ENCODE measurements around the gene UTP18.

UTP18 gene

GRCh38 chr17:51341457-51341856, 81.1 kb downstream of the UTP18 start:
- no peak for TF ChIP-seq CTCF (IDR thresholded peaks at IDR 0.05; ENCODE audit: extremely low read depth, missing control alignments)
- DNase-seq (ENCODE audit: low spot score) = no peak

DNA sequence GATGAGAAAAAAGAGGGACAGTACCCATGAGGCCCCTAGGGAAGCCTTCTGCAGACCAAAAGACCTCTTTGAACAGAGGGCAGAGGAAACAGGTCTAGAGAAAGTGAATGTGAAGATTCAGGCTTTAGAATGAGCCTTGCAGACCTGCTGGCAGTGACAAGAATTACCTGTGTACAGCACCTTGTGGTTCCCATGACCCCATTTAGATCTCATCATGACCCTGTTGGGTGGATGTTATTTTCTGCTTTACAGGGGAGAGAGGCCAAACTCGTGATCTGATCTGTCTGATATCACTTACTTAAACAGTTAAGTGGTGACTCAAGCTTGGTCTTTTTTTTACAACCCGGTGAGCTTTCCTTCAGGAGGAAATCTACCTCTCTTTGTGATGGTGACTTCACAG, 81.9 kb downstream of the UTP18 start:
- DNase-seq (ENCODE audit: low spot score) = no peak
- no peak for TF ChIP-seq CTCF (IDR thresholded peaks at IDR 0.05; ENCODE audit: extremely low read depth, missing control alignments)

DNA sequence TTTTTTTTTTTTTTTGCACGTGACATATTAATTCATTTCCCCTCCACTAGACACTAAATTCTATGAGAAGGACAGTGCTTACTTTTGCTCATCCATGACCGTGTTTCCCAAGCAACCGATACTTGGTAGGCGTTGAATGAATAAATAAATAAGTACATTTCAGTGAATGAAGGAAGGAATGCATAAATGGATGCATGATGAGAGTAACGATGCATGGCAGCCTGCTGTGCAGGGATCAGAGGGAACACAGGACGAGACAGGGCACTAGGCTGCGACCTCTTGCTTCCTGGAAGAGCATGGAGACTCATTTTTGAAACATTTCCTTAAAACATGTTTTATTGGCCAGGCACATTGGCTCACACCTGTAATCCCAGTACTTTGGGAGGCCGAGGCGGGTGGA, 84.2 kb downstream of the UTP18 start:
- TF ChIP-seq CTCF (IDR thresholded peaks at IDR 0.05; ENCODE audit: extremely low read depth, missing control alignments) = no peak

DNA sequence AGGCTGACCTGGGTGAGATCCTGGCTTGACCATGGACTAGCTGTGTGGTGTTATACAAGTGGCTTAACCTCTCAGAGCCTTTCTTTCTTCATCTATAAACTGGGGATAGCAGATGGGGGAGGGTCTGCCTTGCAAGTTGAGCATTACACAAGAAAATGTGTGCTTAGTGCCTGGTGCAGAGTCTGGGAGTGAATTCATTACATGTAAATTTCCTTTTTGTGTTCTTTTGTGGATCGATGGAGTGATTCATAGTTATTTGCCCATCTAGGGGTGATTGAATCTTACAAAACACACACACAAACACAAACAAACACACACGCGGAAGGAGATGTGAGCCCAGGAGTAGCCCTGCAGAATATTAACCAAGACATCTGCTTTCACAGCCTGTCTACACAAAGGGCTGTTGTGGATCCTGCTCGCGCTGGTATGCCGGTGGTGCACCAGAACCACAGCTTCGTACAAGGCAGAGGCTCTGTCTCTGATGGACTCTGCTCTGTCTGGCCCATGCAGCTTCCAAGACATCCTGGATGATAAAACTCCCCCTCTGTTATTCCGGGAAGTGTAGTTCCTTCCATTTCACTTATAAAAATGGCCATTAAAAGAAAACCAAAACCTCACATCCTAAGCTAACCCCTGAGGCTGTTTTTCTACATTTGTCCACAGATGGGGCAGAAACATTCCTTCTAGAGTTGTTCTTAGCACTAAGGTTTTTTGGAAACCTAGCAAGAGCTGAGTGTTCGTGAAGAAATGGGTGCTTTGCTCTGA, 86.1 kb downstream of the UTP18 start:
- DNase-seq (ENCODE audit: low spot score) = no peak
- no peak for TF ChIP-seq CTCF (IDR thresholded peaks at IDR 0.05; ENCODE audit: extremely low read depth, missing control alignments)

More for the DNA sequence above, 84.2 kb downstream of the UTP18 start:
- no peak for DNase-seq (ENCODE audit: low spot score)

All from GM20000 (cell line).